K562 (cell line): ENCODE results near the gene PRKAA1. TPM values are rescaled to one million over a fixed set of nuclear protein-coding genes. Genes with fewer than 3 reads are reported as not detected.
"Not testable (repeated sequence)": the region's sequence is repeated elsewhere in the genome, so short reads cannot be mapped to it uniquely, and the experiment has no call there.

Experiments used
- ATAC-seq: fragments of 200-7000 bp; cut with Tn5 transposase; 3 replicates; pipeline ENCODE4 v1.9.1; 2020; ENCODE audit warnings: moderate library complexity
- BruUV-seq: library from RNA; stranded (reverse); fragments of 400-500 nt; replicated peaks from 2 replicates; lab custom pipeline; 2021; lab: Mats Ljungman, UMichigan
- CTCF ChIA-PET: fragments of 300-600 bp; formaldehyde crosslinking; extraction: SDS; loops from one replicate; lab custom pipeline; 2021; ENCODE audit warnings: low intra/inter-chr PET ratio; lab: Yijun Ruan, JAX
- POLR2A ChIA-PET: fragments of 300-600, 350-650 bp; sonication (Branson Sonifier 250); formaldehyde crosslinking; extraction: SDS; loops from one replicate; lab custom pipeline; 2021; ENCODE audit warnings: antibody characterized with exemption, inconsistent platforms; lab: Yijun Ruan, JAX
- DNase-seq, 4 experiments: peaks; one replicate each; pipeline versions ENCODE4 v3.0.0 to v3.0.0-alpha.2; 2011 to 2018; ENCODE audit warnings: low spot score in 3 of 4, mixed read lengths in 3 of 4; ENCODE audit errors: extremely low read depth in 1 of 4
- FAIRE-seq: peaks from 2 replicates; lab custom pipeline; 2011; peaks lifted over from hg19 to GRCh38; lab: Jason Lieb, UNC
- H2AFZ ChIP-seq: 2 replicates; pipeline ENCODE4 v1.6.0; 2011; ENCODE audit warnings: low read depth, low read length, control low read depth, inconsistent platforms
- H3K27ac ChIP-seq: fragments of 200-600 bp; 3 replicates; pipeline ENCODE4 v1.8.0; 2011; ENCODE audit warnings: low read depth, mild to moderate bottlenecking, control low read depth, inconsistent platforms, low read length, moderate library complexity, mixed read lengths; ENCODE audit errors: extremely low read depth
- H3K27me3 ChIP-seq, 2 experiments: fragments of 300-600 bp in 1 of 2; 2 replicates in 1 of 2; 3 replicates in 1 of 2; pipeline versions ENCODE4 v1.6.0 to v1.8.0; 2011; ENCODE audit warnings: inconsistent platforms in 2 of 2, low read length in 2 of 2, mild to moderate bottlenecking in 1 of 2, mixed read lengths in 1 of 2, moderate library complexity in 1 of 2; ENCODE audit not compliant: control insufficient read depth in 2 of 2, insufficient read depth in 2 of 2
- H3K36me3 ChIP-seq: fragments of 300-600 bp; 3 replicates; pipeline ENCODE4 v1.8.0; 2011; ENCODE audit warnings: mild to moderate bottlenecking, low read length, inconsistent platforms; ENCODE audit not compliant: control insufficient read depth, insufficient read depth
- H3K4me1 ChIP-seq, 2 experiments: fragments of 200-600 bp in 1 of 2; replicated peaks in 1 of 2; 2 replicates in 1 of 2; 3 replicates in 1 of 2; pipeline versions ENCODE4 v1.5.1 to v1.8.0; 2011; ENCODE audit warnings: inconsistent platforms in 2 of 2, low read length in 2 of 2, mild to moderate bottlenecking in 1 of 2, mixed read lengths in 1 of 2, moderate library complexity in 1 of 2; ENCODE audit not compliant: control insufficient read depth in 2 of 2, insufficient read depth in 2 of 2
- H3K4me2 ChIP-seq: 2 replicates; pipeline ENCODE4 v1.6.1; 2011; ENCODE audit warnings: low read length, control low read depth, inconsistent platforms, mixed read lengths; ENCODE audit not compliant: insufficient read depth
- H3K4me3 ChIP-seq: fragments of 200-600 bp; sonication (generic), shearing (Covaris generic); 2 replicates; pipeline ENCODE4 v1.5.1; 2016; ENCODE audit warnings: control low read depth, inconsistent platforms
- H3K79me2 ChIP-seq: fragments of 200-600 bp; 3 replicates; pipeline ENCODE4 v1.8.0; 2011; ENCODE audit warnings: low read length, inconsistent platforms; ENCODE audit not compliant: control insufficient read depth, insufficient read depth
- H3K9ac ChIP-seq, 2 experiments: 2 replicates each; pipeline versions ENCODE4 v1.6.0 to v1.6.1; 2011; ENCODE audit warnings: low read depth in 2 of 2, low read length in 2 of 2, control low read depth in 1 of 2, inconsistent platforms in 1 of 2, mild to moderate bottlenecking in 1 of 2, mixed read lengths in 1 of 2; ENCODE audit not compliant: insufficient read depth in 1 of 2
- H3K9me1 ChIP-seq: one replicate; pipeline ENCODE4 v1.6.0; 2011; ENCODE audit warnings: inconsistent platforms, mild to moderate bottlenecking, low read length, moderate library complexity; ENCODE audit not compliant: control insufficient read depth, insufficient read depth
- H3K9me3 ChIP-seq: replicated peaks from 2 replicates; pipeline ENCODE4 v1.5.1; 2011; ENCODE audit warnings: low read depth, low read length, inconsistent platforms; ENCODE audit not compliant: control insufficient read depth, insufficient read depth
- H4K20me1 ChIP-seq: replicated peaks from 2 replicates; pipeline ENCODE4 v1.6.1; 2011; ENCODE audit warnings: low read length, inconsistent platforms, mixed read lengths; ENCODE audit not compliant: control insufficient read depth, insufficient read depth
- BCOR ChIP-seq: fragments of 450-650 bp; IDR thresholded peaks from 2 replicates; pipeline ENCODE4 v1.6.1; 2016
- CEBPB ChIP-seq: fragments of 450-650 bp; IDR thresholded peaks from 2 replicates; pipeline ENCODE4 v1.6.1; 2016; ENCODE audit warnings: missing genetic modification characterization, missing compliant biosample characterization
- HDAC1 ChIP-seq, 2 experiments: fragments of 450-650 bp; IDR thresholded peaks; 2 replicates each; pipeline ENCODE4 v1.6.1; 2016 to 2017; ENCODE audit warnings: inconsistent platforms in 1 of 2, mild to moderate bottlenecking in 1 of 2, moderate library complexity in 1 of 2
- KDM1A ChIP-seq, 2 experiments: fragments of 450-650 bp; IDR thresholded peaks; 2 replicates each; pipeline ENCODE4 v1.6.1; 2016; ENCODE audit warnings: mild to moderate bottlenecking in 2 of 2
- NFIC ChIP-seq: fragments of 450-650 bp; IDR thresholded peaks from 2 replicates; pipeline ENCODE4 v1.6.1; 2017; ENCODE audit warnings: mild to moderate bottlenecking, inconsistent platforms
- ZNF146 ChIP-seq: IDR thresholded peaks from one replicate; pipeline ENCODE4 v1.6.1; 2018; ENCODE audit warnings: missing compliant biosample characterization; ENCODE audit not compliant: unreplicated experiment
- WGBS: fragments of 100-300 bp; shearing (Covaris generic); methylation state at CpG from one replicate; pipeline ENCODE4 v1.1.6; 2016; ENCODE audit warnings: low coverage, mixed read lengths; ENCODE audit not compliant: insufficient coverage; ENCODE audit errors: missing lambda C conversion rate; 5-methylcytosine and 5-hydroxymethylcytosine counted together
- in situ Hi-C: fragments of 300-500 bp; cut with MboI; formaldehyde crosslinking; loops from 4 replicates; pipeline ENCODE4 v1.15.0; 2018; ENCODE audit warnings: inconsistent platforms, mixed read lengths
- intact Hi-C: fragments of 100-400 bp; cut with micrococcal nuclease; formaldehyde crosslinking; loops from 2 replicates; pipeline ENCODE4 v1.14.2; 2022
- polyA plus RNA-seq, 8 experiments: library from polyadenylated mRNA; depleted of rRNA in 4 of 8; stranded (reverse) in 5 of 8; unstranded in 3 of 8; fragments of >200 nt; fragmentation: Nextera tagmentation in 2 of 8; fragmentation: Illumina TruSeq in 1 of 8; extraction: Ambion mirVana in 2 of 8; extraction: Trizol in 1 of 8; gene quantifications; 2 replicates each; pipeline versions ENCODE4 v1.2.1 to v1.2.3, GENCODE V29; 2011 to 2014; ENCODE audit warnings: inconsistent platforms in 1 of 8, missing spikeins in 1 of 8
- total RNA-seq, 7 experiments: library from RNA; depleted of rRNA in 6 of 7; stranded (reverse); fragments of >200 nt in 6 of 7; fragmentation: Illumina TruSeq in 2 of 7; extraction: Trizol in 2 of 7; gene quantifications; 2 replicates each; pipeline versions ENCODE4 v1.2.1 to v1.2.3, GENCODE V29; 2011 to 2021; ENCODE audit warnings: low replicate concordance in 1 of 7

PRKAA1 gene
- total and polyA plus RNA-seq, 9 of the 15 experiments (the other 6 are each of a cell fraction or from before 2014, with no cell fraction given), result 24.5 to 84.0 (median 51.4) TPM

DNA sequence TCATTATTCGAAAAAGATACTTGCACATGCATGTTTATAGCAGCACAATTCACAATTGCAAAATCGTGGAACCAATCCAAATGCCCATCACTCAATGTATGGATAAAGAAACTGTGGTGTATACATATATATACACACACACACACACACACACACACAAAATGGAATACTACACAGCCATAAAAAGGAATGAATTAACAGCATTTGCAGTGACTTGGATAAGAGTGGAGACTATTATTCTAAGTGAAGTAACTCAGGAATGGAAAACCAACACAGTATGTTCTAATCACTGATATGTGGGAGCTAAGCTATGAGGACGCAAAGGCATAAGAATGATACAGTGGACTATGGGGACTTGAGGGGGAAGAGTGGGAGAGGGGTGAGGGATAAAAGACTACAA is 3.3 kb downstream of the PRKAA1 start:
- CTCF ChIA-PET, H3K9me3 ChIP-seq, FAIRE-seq, in situ Hi-C loops, ATAC-seq, BruUV-seq, intact Hi-C loops, H3K27ac ChIP-seq, H2AFZ ChIP-seq, H3K4me2 ChIP-seq, H3K9ac ChIP-seq, DNase-seq, H3K9me1 ChIP-seq, H3K27me3 ChIP-seq, H3K4me3 ChIP-seq: not testable (repeated sequence)
- POLR2A ChIA-PET, result interaction anchor here (1.4 kb wide), 1 partner anchor 7 kb away, joined by 4 read pairs; no protein-coding TSS in a partner anchor
- Histone ChIP-seq H3K36me3 (peaks cover 28% of the 10 kb centered on the region; the same call in 2 of the 3 replicates), H4K20me1 (peaks cover 13% of the 10 kb centered on the region), H3K79me2 (peaks cover 98% of the 10 kb centered on the region), H3K4me1 (peaks cover 18 to 39% of the 10 kb centered on the region in 2 experiments; a peak in 4 of 5 replicates)
- 92% methylated on average over 3 of the region's 3 CpGs for WGBS
- TF ChIP-seq ZNF146, result peak; percentile 77
- 0 out of 2 replicates have a peak, but pooled peaks have one; percentile 4 for TF ChIP-seq NFIC
- TF ChIP-seq HDAC1 (IDR thresholded peaks at IDR 0.05), result peak; percentile 18 to 61; a peak in 1 of 4 replicates
- 0 out of 2 replicates have a peak, but pooled peaks have one; percentile 38 for TF ChIP-seq CEBPB (tag)
- peak; percentile 71 for TF ChIP-seq BCOR
- TF ChIP-seq KDM1A (IDR thresholded peaks at IDR 0.05), result peak in 1 of 2 experiments; percentile 47; a peak in 1 of 4 replicates

DNA sequence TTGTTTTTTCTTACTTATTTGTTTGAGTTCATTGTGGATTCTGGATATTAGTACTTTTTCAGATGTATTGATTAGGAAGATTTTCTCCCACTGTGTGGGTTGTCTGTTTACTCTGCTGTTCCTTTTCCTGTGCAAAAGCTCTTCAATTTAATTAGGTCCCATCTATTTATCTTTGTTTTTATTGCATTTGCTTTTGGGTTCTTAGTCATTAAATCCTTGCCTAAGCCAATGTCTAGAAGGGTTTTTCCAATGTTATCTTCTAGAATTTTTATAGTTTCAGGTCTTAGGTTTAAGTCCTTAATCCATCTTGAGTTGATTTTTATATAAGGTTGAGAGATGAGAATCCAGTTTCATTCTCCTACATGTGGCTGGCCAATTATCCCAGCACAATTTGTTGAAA is 3.8 kb downstream of the PRKAA1 start:
- Histone ChIP-seq H3K4me1 (peaks cover 18 to 37% of the 10 kb centered on the region in 2 experiments; a peak in 4 of 5 replicates), H3K36me3 (peaks cover 29% of the 10 kb centered on the region; the same call in 2 of the 3 replicates), H3K79me2 (peaks cover 98% of the 10 kb centered on the region), H4K20me1 (peaks cover 13% of the 10 kb centered on the region)
- CTCF ChIA-PET, DNase-seq, H3K9me3 ChIP-seq, ATAC-seq, H3K27me3 ChIP-seq, intact Hi-C loops, H3K4me3 ChIP-seq, in situ Hi-C loops, H3K27ac ChIP-seq, H2AFZ ChIP-seq, FAIRE-seq, H3K9me1 ChIP-seq, H3K4me2 ChIP-seq, BruUV-seq, H3K9ac ChIP-seq: not testable (repeated sequence)
- POLR2A ChIA-PET, result interaction anchor here (1.4 kb wide), 1 partner anchor 8 kb away, joined by 4 read pairs; no protein-coding TSS in a partner anchor
